Urinary bladder (tissue), 2 donors: ENCODE measurements around the gene DYNC1I2. TPM values are rescaled to one million over a fixed set of nuclear protein-coding genes. Genes with fewer than 3 reads are reported as not detected.

Experiments used
- polyA plus RNA-seq: library from polyadenylated mRNA; stranded (reverse); fragments of 200-250 nt; gene quantifications from one replicate; pipeline ENCODE4 v1.2.3, GENCODE V29; 2013
- total RNA-seq: library from RNA; depleted of rRNA; stranded (reverse); fragments of >200 nt; gene quantifications from one replicate; pipeline ENCODE4 v1.2.3, GENCODE V29; 2014
- donor health status: healthy.

DYNC1I2 gene
- total and polyA plus RNA-seq, 2 donors = 105 to 147 TPM

Other genes with a start within 250 kb of the DYNC1I2 start
- gene CYBRD1, start 165.0 kb upstream of the DYNC1I2 start, total RNA-seq = 223 TPM
- gene CYBRD1, start 165.0 kb upstream of the DYNC1I2 start, polyA plus RNA-seq = 186 TPM
- 56.0 TPM for gene SLC25A12, start 206.8 kb downstream of the DYNC1I2 start, total RNA-seq
- 37.2 TPM for gene SLC25A12, start 206.8 kb downstream of the DYNC1I2 start, polyA plus RNA-seq
- 60.8 TPM for gene HAT1, start 235.0 kb downstream of the DYNC1I2 start, total RNA-seq
- 39.3 TPM for gene HAT1, start 235.0 kb downstream of the DYNC1I2 start, polyA plus RNA-seq